SJSA1 (cell line): ENCODE measurements around the gene PKD2L2. TPM values are rescaled to one million over a fixed set of nuclear protein-coding genes. Genes with fewer than 3 reads are reported as not detected.

Experiments
- DNase-seq, 2 experiments: peaks; one replicate each; pipeline ENCODE4 v3.0.0-alpha.2; 2015 to 2020; ENCODE audit warnings: low spot score in 2 of 2, low read depth in 1 of 2
- H3K27ac ChIP-seq: fragments of 250-450 bp; sonication (Bioruptor Pico); 2 replicates; pipeline ENCODE4 v1.5.1; 2020; ENCODE audit warnings: mild to moderate bottlenecking, moderate library complexity
- H3K27me3 ChIP-seq: fragments of 250-450 bp; sonication (Bioruptor Pico); replicated peaks from 2 replicates; pipeline ENCODE4 v1.5.1; 2020; ENCODE audit warnings: mild to moderate bottlenecking, moderate library complexity
- H3K36me3 ChIP-seq: fragments of 250-450 bp; sonication (Bioruptor Pico); 2 replicates; pipeline ENCODE4 v1.5.1; 2020; ENCODE audit warnings: mild to moderate bottlenecking
- H3K4me1 ChIP-seq: fragments of 250-450 bp; sonication (Bioruptor Pico); replicated peaks from 2 replicates; pipeline ENCODE4 v1.6.1; 2021; ENCODE audit warnings: mild to moderate bottlenecking
- H3K4me3 ChIP-seq: fragments of 250-450 bp; sonication (Bioruptor Pico); 2 replicates; pipeline ENCODE4 v1.5.1; 2020; ENCODE audit warnings: mild to moderate bottlenecking
- H3K9me3 ChIP-seq: fragments of 250-450 bp; sonication (Bioruptor Pico); replicated peaks from 2 replicates; pipeline ENCODE4 v1.5.1; 2020; ENCODE audit warnings: mild to moderate bottlenecking
- total RNA-seq: library from RNA; depleted of rRNA; stranded (reverse); fragments of >200 nt; shearing (Covaris generic); gene quantifications from 2 replicates; pipeline ENCODE4 v1.2.3, GENCODE V29; 2014

PKD2L2 gene
- total RNA-seq, 1 experiment from 2014 or later: not detected

- no peak overlapping the region for H3K27ac ChIP-seq
- H3K4me1 ChIP-seq: no peaks in the 10 kb centered on the region
- H3K4me3 ChIP-seq: no peak overlapping the region
- DNase-seq: no peak
- no peaks in the 10 kb centered on the region for H3K9me3 ChIP-seq
- H3K27me3 ChIP-seq: peaks cover 7% of the 10 kb centered on the region
- no peaks in the 10 kb centered on the region for H3K36me3 ChIP-seq
Measured at GRCh38 chr5:137901011-137901817, 12.0 kb downstream of the PKD2L2 start.

DNA sequence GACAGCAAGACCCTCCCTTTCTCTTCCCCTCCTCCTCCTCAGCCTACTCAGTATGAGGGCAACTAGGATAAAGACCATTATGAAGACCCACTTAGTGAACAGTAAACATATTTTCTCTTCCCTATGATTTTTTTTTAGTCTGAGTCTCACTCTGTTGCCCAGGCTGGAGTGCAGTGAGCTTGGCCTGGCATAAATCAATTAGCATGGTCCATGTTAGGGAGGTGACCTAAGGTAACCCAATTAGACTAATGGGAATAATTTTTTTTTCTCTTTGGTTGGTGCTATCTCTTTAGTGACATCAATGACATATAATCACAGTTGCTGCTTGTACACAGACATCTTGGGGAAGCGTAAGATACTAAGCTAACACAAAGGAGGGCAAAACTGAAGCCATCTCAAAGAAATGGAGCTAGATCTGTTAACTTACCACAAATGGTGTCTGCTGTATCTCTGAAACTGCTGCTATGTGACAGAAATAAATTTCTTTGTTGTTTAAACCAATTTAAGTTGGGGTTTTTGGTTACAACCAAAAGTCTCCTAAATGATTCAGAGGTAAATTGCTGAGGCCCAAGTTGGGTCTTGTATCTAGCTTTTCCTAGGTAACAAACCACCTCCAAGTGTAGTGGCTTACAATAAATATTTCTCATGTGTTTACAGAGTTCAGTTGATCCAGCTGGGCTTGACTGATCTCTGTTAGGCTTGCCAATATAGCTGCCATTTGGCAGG, 13.3 kb downstream of the PKD2L2 start:
- Histone ChIP-seq H3K27ac (no peak overlapping the region), H3K4me3 (no peak overlapping the region), H3K9me3 (no peaks in the 10 kb centered on the region), H3K36me3 (no peaks in the 10 kb centered on the region), H3K4me1 (no peaks in the 10 kb centered on the region), H3K27me3 (peaks cover 7% of the 10 kb centered on the region)
- no peak for DNase-seq

- no peaks in the 10 kb centered on the region; the same call in 1 of the 2 replicates for H3K9me3 ChIP-seq
- no peaks in the 10 kb centered on the region for H3K4me1 ChIP-seq
- no peak overlapping the region for H3K4me3 ChIP-seq
- H3K27ac ChIP-seq: no peak overlapping the region
- no peaks in the 10 kb centered on the region for H3K36me3 ChIP-seq
- no peak for DNase-seq
- H3K27me3 ChIP-seq: no peaks in the 10 kb centered on the region
Measured at GRCh38 chr5:137914758-137915157, 25.5 kb downstream of the PKD2L2 start.

DNA sequence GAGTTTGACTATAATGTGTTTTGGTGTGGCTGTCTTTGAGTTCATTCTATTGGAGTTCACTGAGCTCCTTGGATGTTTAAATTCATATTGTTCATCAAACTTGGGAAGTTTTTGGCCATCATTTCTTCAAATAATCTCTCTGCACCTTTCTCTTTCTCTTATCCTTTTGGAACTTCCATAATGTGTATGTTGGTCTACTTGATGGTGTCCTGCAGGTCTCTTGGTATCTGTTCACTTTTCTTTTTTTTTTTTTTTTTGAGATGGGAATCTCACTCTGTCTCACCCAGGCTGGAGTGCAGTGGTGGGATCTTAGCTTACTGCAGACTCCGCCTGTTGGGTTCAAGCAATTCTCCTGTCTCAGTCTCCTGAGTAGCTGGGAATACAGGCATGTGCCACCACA, 27.7 kb downstream of the PKD2L2 start:
- Histone ChIP-seq H3K4me1 (peaks cover 3% of the 10 kb centered on the region), H3K4me3 (no peak overlapping the region), H3K9me3 (no peaks in the 10 kb centered on the region; the same call in 1 of the 2 replicates), H3K27me3 (no peaks in the 10 kb centered on the region), H3K36me3 (no peaks in the 10 kb centered on the region), H3K27ac (no peak overlapping the region)
- DNase-seq: no peak

- Histone ChIP-seq H3K9me3 (no peaks in the 10 kb centered on the region; the same call in 1 of the 2 replicates), H3K27ac (no peak overlapping the region), H3K4me1 (peaks cover 25% of the 10 kb centered on the region), H3K36me3 (no peaks in the 10 kb centered on the region), H3K27me3 (no peaks in the 10 kb centered on the region), H3K4me3 (no peak overlapping the region)
- DNase-seq: peak in 1 of 2 experiments; percentile 56
Measured at GRCh38 chr5:137921931-137922330, 32.7 kb downstream of the PKD2L2 start.

- DNase-seq: peak in 1 of 2 experiments; percentile 78
- no peak overlapping the region for H3K4me3 ChIP-seq
- no peaks in the 10 kb centered on the region for H3K27me3 ChIP-seq
- H3K27ac ChIP-seq: peak overlapping the region; percentile 34
- peaks cover 25% of the 10 kb centered on the region for H3K4me1 ChIP-seq
- H3K36me3 ChIP-seq: no peaks in the 10 kb centered on the region
- H3K9me3 ChIP-seq: no peaks in the 10 kb centered on the region
Measured at GRCh38 chr5:137923856-137924255, 34.6 kb downstream of the PKD2L2 start.

GRCh38 chr5:137932800-137933199, 43.5 kb downstream of the PKD2L2 start:
- H3K9me3 ChIP-seq: no peaks in the 10 kb centered on the region
- H3K4me3 ChIP-seq: no peak overlapping the region
- H3K27ac ChIP-seq: no peak overlapping the region
- H3K27me3 ChIP-seq: no peaks in the 10 kb centered on the region
- peaks cover 14% of the 10 kb centered on the region for H3K36me3 ChIP-seq
- peaks cover 17% of the 10 kb centered on the region for H3K4me1 ChIP-seq
- DNase-seq: no peak

GRCh38 chr5:137933491-137933911, 44.2 kb downstream of the PKD2L2 start:
- Histone ChIP-seq H3K27ac (peak overlapping the region; percentile 18; the same call in 1 of the 2 replicates), H3K4me1 (peaks cover 17% of the 10 kb centered on the region), H3K4me3 (no peak overlapping the region), H3K9me3 (no peaks in the 10 kb centered on the region), H3K27me3 (no peaks in the 10 kb centered on the region), H3K36me3 (peaks cover 17% of the 10 kb centered on the region)
- peak in 1 of 2 experiments; percentile 53 for DNase-seq

DNA sequence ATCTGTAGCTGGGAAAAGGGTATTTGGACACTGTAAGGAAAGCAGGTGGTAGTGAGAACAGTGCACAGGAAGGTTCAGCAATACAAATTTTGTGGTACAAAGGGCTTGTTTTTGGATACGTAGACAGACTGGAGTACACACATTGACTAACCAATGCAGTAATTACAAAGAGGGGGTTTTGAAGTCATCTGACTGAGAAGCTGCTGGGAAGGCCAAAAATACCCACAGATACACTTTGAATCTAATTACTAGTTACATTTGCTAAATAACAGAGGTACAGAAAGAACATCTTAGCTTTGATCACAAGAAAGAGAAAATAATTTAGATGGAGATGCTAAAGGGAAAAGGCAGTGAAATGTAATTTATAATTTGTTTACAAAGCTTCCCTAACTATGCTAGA, 45.9 kb downstream of the PKD2L2 start:
- H3K4me3 ChIP-seq: no peak overlapping the region
- H3K27me3 ChIP-seq: no peaks in the 10 kb centered on the region
- no peak overlapping the region for H3K27ac ChIP-seq
- peaks cover 34% of the 10 kb centered on the region for H3K36me3 ChIP-seq
- H3K9me3 ChIP-seq: no peaks in the 10 kb centered on the region
- peaks cover 17% of the 10 kb centered on the region for H3K4me1 ChIP-seq
- DNase-seq: no peak

DNA sequence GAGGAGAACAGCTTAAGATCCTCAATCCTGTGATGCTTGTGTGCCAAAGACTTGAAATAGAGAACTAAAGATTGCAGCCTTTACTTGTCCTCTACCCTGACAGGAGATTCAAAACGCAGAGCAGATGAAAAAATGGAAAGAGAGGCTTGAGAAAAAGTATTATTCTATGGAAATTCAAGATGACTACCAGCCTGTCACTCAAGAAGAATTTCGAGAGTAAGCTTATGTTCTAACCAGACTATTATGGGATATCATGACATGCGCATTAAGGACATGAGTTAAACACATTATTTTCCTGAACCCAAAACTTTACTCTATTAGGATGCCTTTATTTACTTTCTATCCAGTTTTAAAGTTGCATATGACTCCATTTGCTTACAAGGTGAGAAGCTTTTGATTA, 46.4 kb downstream of the PKD2L2 start:
- DNase-seq: no peak
- no peaks in the 10 kb centered on the region for H3K9me3 ChIP-seq
- peaks cover 17% of the 10 kb centered on the region for H3K4me1 ChIP-seq
- no peak overlapping the region for H3K27ac ChIP-seq
- peaks cover 39% of the 10 kb centered on the region for H3K36me3 ChIP-seq
- H3K4me3 ChIP-seq: no peak overlapping the region
- no peaks in the 10 kb centered on the region for H3K27me3 ChIP-seq

GRCh38 chr5:137937994-137938750, 48.9 kb downstream of the PKD2L2 start:
- H3K4me1 ChIP-seq: peaks cover 11% of the 10 kb centered on the region
- no peak for DNase-seq
- no peaks in the 10 kb centered on the region for H3K27me3 ChIP-seq
- no peak overlapping the region for H3K27ac ChIP-seq
- peaks cover 64% of the 10 kb centered on the region for H3K36me3 ChIP-seq
- no peaks in the 10 kb centered on the region for H3K9me3 ChIP-seq
- H3K4me3 ChIP-seq: no peak overlapping the region

DNA sequence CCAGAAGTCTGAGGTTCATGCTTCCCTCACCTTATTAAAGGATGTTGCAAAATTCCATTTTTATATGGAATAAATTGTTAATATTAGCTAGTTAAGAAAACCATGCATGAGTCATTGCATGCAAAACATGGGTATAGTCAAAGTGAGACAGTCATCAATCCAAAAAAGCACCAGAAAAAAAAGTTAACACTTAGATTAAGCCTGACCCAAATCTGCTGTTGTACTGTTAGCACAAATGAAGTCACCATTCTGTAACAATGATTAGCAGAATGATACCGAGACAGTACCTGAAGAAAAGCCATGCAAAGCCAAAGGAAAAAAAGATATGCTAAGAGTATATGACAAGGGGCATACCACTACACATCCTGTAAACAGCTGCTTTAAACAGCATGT, 49.5 kb downstream of the PKD2L2 start:
- no peak overlapping the region for H3K4me3 ChIP-seq
- H3K36me3 ChIP-seq: peaks cover 68% of the 10 kb centered on the region
- no peaks in the 10 kb centered on the region for H3K9me3 ChIP-seq
- H3K27me3 ChIP-seq: no peaks in the 10 kb centered on the region
- H3K27ac ChIP-seq: no peak overlapping the region
- no peak for DNase-seq
- H3K4me1 ChIP-seq: peaks cover 5% of the 10 kb centered on the region

GRCh38 chr5:137939331-137939730, 50.1 kb downstream of the PKD2L2 start:
- Histone ChIP-seq H3K36me3 (peaks cover 74% of the 10 kb centered on the region), H3K4me1 (no peaks in the 10 kb centered on the region), H3K27ac (no peak overlapping the region), H3K4me3 (no peak overlapping the region), H3K9me3 (no peaks in the 10 kb centered on the region), H3K27me3 (no peaks in the 10 kb centered on the region)
- DNase-seq: no peak
